OCI-LY7 (cell line): ENCODE measurements around the gene DNAJB14. TPM values are rescaled to one million over a fixed set of nuclear protein-coding genes. Genes with fewer than 3 reads are reported as not detected.

Source experiments
- BruUV-seq: library from RNA; stranded (reverse); fragments of 400-500 nt; replicated peaks from 2 replicates; lab custom pipeline; 2021; lab: Mats Ljungman, UMichigan
- CTCF ChIA-PET: fragments of 300-600 bp; sonication (Branson Sonifier 250); formaldehyde crosslinking; loops from one replicate; lab custom pipeline; 2022; ENCODE audit warnings: antibody characterized with exemption; ENCODE audit not compliant: unreplicated experiment; lab: Charles Lee
- POLR2A ChIA-PET: fragments of 300-600 bp; sonication (Branson Sonifier 250); formaldehyde crosslinking; loops from one replicate; lab custom pipeline; 2022; ENCODE audit warnings: antibody characterized with exemption; lab: Charles Lee
- DNase-seq: peaks from one replicate; pipeline ENCODE4 v3.0.0-alpha.2; 2015; ENCODE audit warnings: low spot score
- H2AFZ ChIP-seq: fragments of 200-600 bp; sonication (generic), shearing (Covaris generic); 2 replicates; pipeline ENCODE4 v1.6.1; 2014; ENCODE audit warnings: mild to moderate bottlenecking, antibody characterized with exemption, low read length, moderate library complexity
- H3K27ac ChIP-seq: fragments of 200-600 bp; sonication (generic); 2 replicates; pipeline ENCODE4 v1.5.1; 2014; ENCODE audit warnings: mixed run types, low read depth, mild to moderate bottlenecking, moderate library complexity, low read length, inconsistent platforms; ENCODE audit not compliant: poor library complexity, severe bottlenecking
- H3K36me3 ChIP-seq: fragments of 200-600 bp; sonication (generic); 2 replicates; pipeline ENCODE4 v1.6.1; 2014; ENCODE audit warnings: mild to moderate bottlenecking, antibody characterized with exemption, low read length, moderate library complexity, mixed read lengths; ENCODE audit not compliant: insufficient read depth
- H3K4me1 ChIP-seq: fragments of 200-600 bp; sonication (generic); 2 replicates; pipeline ENCODE4 v1.5.1; 2014; ENCODE audit warnings: mild to moderate bottlenecking, low read length; ENCODE audit not compliant: insufficient read depth, poor library complexity, severe bottlenecking
- H3K4me2 ChIP-seq: fragments of 200-600 bp; sonication (generic); 2 replicates; pipeline ENCODE4 v1.6.1; 2014; ENCODE audit warnings: mild to moderate bottlenecking, low read length
- H3K4me3 ChIP-seq: fragments of 200-600 bp; sonication (generic); 2 replicates; pipeline ENCODE4 v1.5.1; 2014; ENCODE audit warnings: mild to moderate bottlenecking, low read depth, low read length; ENCODE audit not compliant: poor library complexity, severe bottlenecking
- H3K79me2 ChIP-seq: fragments of 200-600 bp; sonication (generic); 2 replicates; pipeline ENCODE4 v1.6.1; 2016; ENCODE audit warnings: low read depth, mild to moderate bottlenecking, low read length, moderate library complexity, mixed read lengths; ENCODE audit not compliant: insufficient read depth
- H3K9me2 ChIP-seq: fragments of 200-600 bp; sonication (generic); 2 replicates; pipeline ENCODE4 v1.6.1; 2016; ENCODE audit warnings: mild to moderate bottlenecking, low read length, mixed read lengths; ENCODE audit not compliant: insufficient read depth
- H3K9me3 ChIP-seq: fragments of 200-600 bp; sonication (generic); 2 replicates; pipeline ENCODE4 v1.6.1; 2014; ENCODE audit warnings: mild to moderate bottlenecking, mixed run types, low read length, mixed read lengths
- H4K20me1 ChIP-seq: fragments of 200-600 bp; sonication (generic); 2 replicates; pipeline ENCODE4 v1.6.1; 2014; ENCODE audit warnings: mild to moderate bottlenecking, antibody characterized with exemption, low read length, moderate library complexity, mixed read lengths; ENCODE audit not compliant: insufficient read depth
- CTCF ChIP-seq: fragments of 200-600 bp; sonication (generic); conservative IDR thresholded peaks from 2 replicates; pipeline ENCODE4 v1.5.1; 2014; ENCODE audit warnings: mild to moderate bottlenecking, antibody characterized with exemption, low read length, moderate library complexity, mixed read lengths
- EZH2phosphoT487 ChIP-seq: fragments of 200-600 bp; sonication (generic); IDR thresholded peaks from 2 replicates; pipeline ENCODE4 v1.6.1; 2018; ENCODE audit warnings: low read depth, borderline replicate concordance, mild to moderate bottlenecking, mixed run types, antibody characterized with exemption, low read length, moderate library complexity, mixed read lengths
- intact Hi-C: fragments of 100-400 bp; cut with micrococcal nuclease; formaldehyde crosslinking; loops from one replicate; pipeline ENCODE4 v1.10.0; 2022; ENCODE audit not compliant: unreplicated experiment
- total RNA-seq, 2 experiments: library from RNA; depleted of rRNA in 1 of 2; stranded (reverse); fragments of >200 nt in 1 of 2; shearing (Covaris generic) in 1 of 2; gene quantifications; 2 replicates each; pipeline ENCODE4 v1.2.3, GENCODE V29; 2014 to 2022

Gene DNAJB14
- total RNA-seq, 2 experiments from 2014 or later: 13.3 to 44.9 TPM

GRCh38 chr4:99855678-99856077 is 90.7 kb downstream of the DNAJB14 start:
- intact Hi-C loops: no loop called here
- ChIA-PET POLR2A (interaction anchor here (0.5 to 1.6 kb wide), 7 partner anchors 10 to 1511 kb away, joined by 3 to 6 read pairs (median 3); partner anchors contain the start of gene DAPP1), CTCF (no interaction called here)
- no TSS peak for BruUV-seq
- Histone ChIP-seq H3K79me2 (peaks cover 9% of the 10 kb centered on the region; the same call in 1 of the 2 replicates), H2AFZ (no peak overlapping the region), H3K4me2 (peak overlapping the region; percentile 58), H3K4me3 (no peak overlapping the region), H4K20me1 (no peaks in the 10 kb centered on the region), H3K36me3 (peaks cover 85% of the 10 kb centered on the region), H3K9me2 (no peaks in the 10 kb centered on the region), H3K27ac (peak overlapping the region; percentile 58), H3K9me3 (no peaks in the 10 kb centered on the region), H3K4me1 (peaks cover 50% of the 10 kb centered on the region)
- TF ChIP-seq EZH2phosphoT487 (no peak), CTCF (no peak)
- DNase-seq: peak; percentile 48

GRCh38 chr4:99853999-99854398 is 92.4 kb downstream of the DNAJB14 start:
- Histone ChIP-seq H3K9me2 (no peaks in the 10 kb centered on the region), H2AFZ (no peak overlapping the region), H3K27ac (no peak overlapping the region), H4K20me1 (no peaks in the 10 kb centered on the region), H3K4me1 (peaks cover 33% of the 10 kb centered on the region), H3K36me3 (peaks cover 78% of the 10 kb centered on the region), H3K4me2 (no peak overlapping the region), H3K79me2 (no peaks in the 10 kb centered on the region), H3K9me3 (no peaks in the 10 kb centered on the region), H3K4me3 (no peak overlapping the region)
- intact Hi-C loops: no loop called here
- no TSS peak for BruUV-seq
- TF ChIP-seq EZH2phosphoT487 (no peak), CTCF (no peak)
- POLR2A ChIA-PET: interaction anchor here (1.0 to 1.3 kb wide), 4 partner anchors 12 to 38 kb away, joined by 3 to 6 read pairs (median 4); partner anchors contain the start of gene DAPP1
- no peak for DNase-seq
- CTCF ChIA-PET: no interaction called here

GRCh38 chr4:99853190-99853589 is 93.2 kb downstream of the DNAJB14 start:
- no peaks in the 10 kb centered on the region for H3K9me2 ChIP-seq
- H2AFZ ChIP-seq: no peak overlapping the region
- H3K4me3 ChIP-seq: no peak overlapping the region
- no peak overlapping the region for H3K4me2 ChIP-seq
- H3K27ac ChIP-seq: no peak overlapping the region
- H3K79me2 ChIP-seq: no peaks in the 10 kb centered on the region
- TF ChIP-seq CTCF: no peak
- TF ChIP-seq EZH2phosphoT487: no peak
- BruUV-seq: TSS peak; percentile 1
- H3K9me3 ChIP-seq: no peaks in the 10 kb centered on the region
- no peaks in the 10 kb centered on the region for H4K20me1 ChIP-seq
- ChIA-PET POLR2A (interaction anchor here (1.0 to 1.3 kb wide), 3 partner anchors 20 to 37 kb away, joined by 3 to 6 read pairs (median 4); partner anchors contain the start of gene DAPP1), CTCF (no interaction called here)
- DNase-seq: no peak
- intact Hi-C loops: no loop called here
- H3K4me1 ChIP-seq: peaks cover 34% of the 10 kb centered on the region
- peaks cover 75% of the 10 kb centered on the region for H3K36me3 ChIP-seq
